ENCODE measurements around the gene BNIPL. TPM values are rescaled to one million over a fixed set of nuclear protein-coding genes. Genes with fewer than 3 reads are reported as not detected.

The BNIPL gene, protein sequence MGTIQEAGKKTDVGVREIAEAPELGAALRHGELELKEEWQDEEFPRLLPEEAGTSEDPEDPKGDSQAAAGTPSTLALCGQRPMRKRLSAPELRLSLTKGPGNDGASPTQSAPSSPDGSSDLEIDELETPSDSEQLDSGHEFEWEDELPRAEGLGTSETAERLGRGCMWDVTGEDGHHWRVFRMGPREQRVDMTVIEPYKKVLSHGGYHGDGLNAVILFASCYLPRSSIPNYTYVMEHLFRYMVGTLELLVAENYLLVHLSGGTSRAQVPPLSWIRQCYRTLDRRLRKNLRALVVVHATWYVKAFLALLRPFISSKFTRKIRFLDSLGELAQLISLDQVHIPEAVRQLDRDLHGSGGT
- total RNA-seq (1 to 10 TPM in 1 of 5 donors, not detected in 4; 1.3 TPM), polyA plus RNA-seq (10 to 100 TPM in 1 of 3 donors, under 1 TPM in 1, not detected in 1; 0.25 to 35.1 TPM)
- long read RNA-seq, donor 1: 0 reads
- long read RNA-seq, donor 2: 0 reads
- long read RNA-seq, donor 3: 0 reads
- long read RNA-seq, donor 4: 0 reads
- long read RNA-seq, donor 5: 0 reads
- long read RNA-seq, donor 6: 0 reads
- long read RNA-seq, donor 7: 0 reads
- long read RNA-seq, donor 8: 0 reads
- long read RNA-seq, donor 9: 0 reads
- long read RNA-seq, donor 10: 0 reads

DNA sequence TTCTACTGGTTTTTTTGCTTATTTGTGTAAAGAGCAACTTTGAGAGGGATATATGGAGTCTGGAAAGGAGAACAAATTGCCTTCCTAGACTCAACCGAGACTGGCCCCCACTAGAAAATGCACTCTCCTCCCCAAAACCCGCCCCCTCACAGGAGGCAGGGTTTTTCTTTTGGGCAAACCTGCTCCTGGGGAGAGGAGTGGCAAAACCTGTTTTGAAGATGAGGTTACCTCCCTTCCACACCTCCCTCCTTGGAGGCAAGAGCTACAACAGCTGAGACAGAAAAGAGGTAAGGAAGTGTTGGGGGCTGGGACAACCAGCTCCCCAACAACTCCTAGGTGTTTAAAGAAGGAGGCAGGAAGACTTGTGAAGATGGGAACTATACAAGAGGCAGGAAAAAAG lies at the start of gene BNIPL:
Gene BNIPL, plus strand, starts transcription at position 231 of the 400 bp plus-strand sequence. Its CDS starts 140 bp downstream, at position 371.
- no peaks in the 10 kb centered on the region for H3K27me3 ChIP-seq
- H3K9me3 ChIP-seq: no peaks in the 10 kb centered on the region
- H3K27ac ChIP-seq: no peak within 1 kb of the TSS
- H3K4me3 ChIP-seq: no peak within 1 kb of the TSS
- H3K36me3 ChIP-seq: peaks cover 22 to 52% (median 40%) of the 10 kb centered on the region in 4 donors
- H3K4me1 ChIP-seq: peaks cover 0 to 8% (median 0%) of the 10 kb centered on the region in 4 donors
- WGBS, 5 donors: 18 to 38% (median 26%) methylated on average over 2 of the region's 2 CpGs
- peak in 1 of 2 donors; percentile 33 for DNase-seq
- intact Hi-C loops (cut with DNase I; ENCODE audit: low total_unique reads): no loop called here
- TF ChIP-seq, protein P1, sequence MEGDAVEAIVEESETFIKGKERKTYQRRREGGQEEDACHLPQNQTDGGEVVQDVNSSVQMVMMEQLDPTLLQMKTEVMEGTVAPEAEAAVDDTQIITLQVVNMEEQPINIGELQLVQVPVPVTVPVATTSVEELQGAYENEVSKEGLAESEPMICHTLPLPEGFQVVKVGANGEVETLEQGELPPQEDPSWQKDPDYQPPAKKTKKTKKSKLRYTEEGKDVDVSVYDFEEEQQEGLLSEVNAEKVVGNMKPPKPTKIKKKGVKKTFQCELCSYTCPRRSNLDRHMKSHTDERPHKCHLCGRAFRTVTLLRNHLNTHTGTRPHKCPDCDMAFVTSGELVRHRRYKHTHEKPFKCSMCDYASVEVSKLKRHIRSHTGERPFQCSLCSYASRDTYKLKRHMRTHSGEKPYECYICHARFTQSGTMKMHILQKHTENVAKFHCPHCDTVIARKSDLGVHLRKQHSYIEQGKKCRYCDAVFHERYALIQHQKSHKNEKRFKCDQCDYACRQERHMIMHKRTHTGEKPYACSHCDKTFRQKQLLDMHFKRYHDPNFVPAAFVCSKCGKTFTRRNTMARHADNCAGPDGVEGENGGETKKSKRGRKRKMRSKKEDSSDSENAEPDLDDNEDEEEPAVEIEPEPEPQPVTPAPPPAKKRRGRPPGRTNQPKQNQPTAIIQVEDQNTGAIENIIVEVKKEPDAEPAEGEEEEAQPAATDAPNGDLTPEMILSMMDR (IDR thresholded peaks at IDR 0.05): no peak
- TF ChIP-seq POLR2AphosphoS5 (IDR thresholded peaks at IDR 0.05) (no peak), EP300 (IDR thresholded peaks at IDR 0.05) (no peak), POLR2A (IDR thresholded peaks at IDR 0.05) (no peak)

DNA sequence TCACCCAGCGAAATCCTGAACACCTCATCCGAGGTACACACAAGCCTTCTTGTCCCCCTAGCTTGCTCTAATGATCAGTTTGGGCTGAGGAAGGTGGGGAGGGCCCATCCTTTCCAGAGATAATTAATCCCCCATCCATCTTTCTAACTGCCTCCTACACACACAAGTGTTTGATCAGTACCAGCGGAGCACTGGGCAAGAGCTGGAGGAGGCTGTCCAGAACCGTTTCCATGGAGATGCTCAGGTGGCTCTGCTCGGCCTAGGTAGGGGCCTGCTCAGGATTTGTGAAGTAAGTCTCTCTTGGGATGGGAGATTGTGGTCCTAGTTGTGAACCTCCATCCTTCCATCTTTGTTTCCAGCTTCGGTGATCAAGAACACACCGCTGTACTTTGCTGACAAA lies 48.5 kb upstream of the BNIPL start:
- Histone ChIP-seq H3K9me3 (no peaks in the 10 kb centered on the region), H3K4me1 (no peaks in the 10 kb centered on the region), H3K27me3 (no peaks in the 10 kb centered on the region), H3K36me3 (no peaks in the 10 kb centered on the region), H3K4me3 (no peak overlapping the region), H3K27ac (no peak overlapping the region)
- no peak for TF ChIP-seq POLR2AphosphoS5 (IDR thresholded peaks at IDR 0.05)
- TF ChIP-seq, protein P1 (IDR thresholded peaks at IDR 0.05): no peak
- no peak for TF ChIP-seq EP300 (IDR thresholded peaks at IDR 0.05)
- no peak for TF ChIP-seq POLR2A (IDR thresholded peaks at IDR 0.05)
- intact Hi-C loops (cut with DNase I; ENCODE audit: low total_unique reads): no loop called here
- WGBS, 5 donors: 80 to 92% (median 86%) methylated on average over 7 of the region's 7 CpGs
- DNase-seq: no peak

DNA sequence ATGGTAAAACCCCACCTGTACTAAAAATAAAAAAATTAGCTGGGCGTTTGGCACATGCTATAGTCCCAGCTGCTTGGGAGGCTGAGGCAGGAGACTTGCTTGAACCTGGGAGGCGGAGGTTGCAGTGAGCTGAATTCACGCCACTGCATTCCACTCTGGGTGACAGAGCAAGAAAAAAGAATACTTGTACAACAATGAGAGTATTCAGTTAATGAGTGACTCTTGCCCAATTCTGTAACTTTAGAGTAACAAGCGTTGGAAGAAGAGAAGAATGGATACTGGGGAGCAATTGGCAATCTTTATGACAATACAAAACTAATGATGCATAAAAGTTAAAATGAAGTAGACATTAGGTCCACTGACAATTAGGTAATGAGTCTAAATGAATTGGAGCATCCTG lies 43.8 kb upstream of the BNIPL start:
- Histone ChIP-seq H3K4me1 (peaks cover 0 to 15% (median 6%) of the 10 kb centered on the region in 4 donors), H3K27ac (no peak overlapping the region), H3K27me3 (no peaks in the 10 kb centered on the region), H3K36me3 (peaks cover 8 to 22% (median 13%) of the 10 kb centered on the region in 4 donors), H3K9me3 (no peaks in the 10 kb centered on the region), H3K4me3 (no peak overlapping the region)
- WGBS, 5 donors: 63 to 81% (median 77%) methylated on average over 4 of the region's 4 CpGs
- intact Hi-C loops (cut with DNase I; ENCODE audit: low total_unique reads): no loop called here
- no peak for DNase-seq
- TF ChIP-seq POLR2A (IDR thresholded peaks at IDR 0.05) (no peak), EP300 (IDR thresholded peaks at IDR 0.05) (no peak), POLR2AphosphoS5 (IDR thresholded peaks at IDR 0.05) (no peak)
- TF ChIP-seq, protein P1 (IDR thresholded peaks at IDR 0.05): no peak

DNA sequence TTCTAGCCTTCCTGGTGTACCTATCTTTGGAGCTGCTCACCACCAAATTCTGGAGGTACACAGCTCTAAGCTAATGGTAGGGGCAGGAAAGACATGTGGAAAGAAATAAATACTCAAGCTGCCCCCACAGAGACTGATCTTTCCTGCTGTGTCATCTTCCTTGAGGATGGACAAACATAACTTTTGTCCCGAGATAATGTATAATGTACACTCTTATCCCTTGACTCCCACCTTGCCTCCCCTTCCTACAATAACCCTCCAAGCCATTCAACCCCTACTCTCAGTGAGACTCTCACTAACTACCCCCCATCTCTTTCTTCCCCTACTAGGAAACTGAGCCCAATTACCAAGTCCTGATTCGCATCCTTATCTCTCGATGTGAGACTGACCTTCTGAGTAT lies 42.1 kb upstream of the BNIPL start:
- H3K27ac ChIP-seq: no peak overlapping the region
- no peak overlapping the region for H3K4me3 ChIP-seq
- no peak for DNase-seq
- 68 to 80% (median 70%) methylated on average over 3 of the region's 3 CpGs for WGBS, 5 donors
- H3K27me3 ChIP-seq: no peaks in the 10 kb centered on the region
- H3K9me3 ChIP-seq: no peaks in the 10 kb centered on the region
- intact Hi-C loops (cut with DNase I; ENCODE audit: low total_unique reads): no loop called here
- TF ChIP-seq, protein P1 (IDR thresholded peaks at IDR 0.05): no peak
- TF ChIP-seq POLR2AphosphoS5 (IDR thresholded peaks at IDR 0.05): no peak
- TF ChIP-seq EP300 (IDR thresholded peaks at IDR 0.05): no peak
- no peak for TF ChIP-seq POLR2A (IDR thresholded peaks at IDR 0.05)
- H3K36me3 ChIP-seq: peaks cover 23 to 39% (median 29%) of the 10 kb centered on the region in 4 donors
- peaks cover 0 to 15% (median 6%) of the 10 kb centered on the region in 4 donors for H3K4me1 ChIP-seq

All from stomach (tissue), 19 donors.